Measurements from ENCODE around the gene FAM149A. TPM values are rescaled to one million over a fixed set of nuclear protein-coding genes. Genes with fewer than 3 reads are reported as not detected.

The FAM149A gene
- total and polyA plus RNA-seq, 2 experiments from 2014 or later: 10.8 to 13.3 TPM

DNA sequence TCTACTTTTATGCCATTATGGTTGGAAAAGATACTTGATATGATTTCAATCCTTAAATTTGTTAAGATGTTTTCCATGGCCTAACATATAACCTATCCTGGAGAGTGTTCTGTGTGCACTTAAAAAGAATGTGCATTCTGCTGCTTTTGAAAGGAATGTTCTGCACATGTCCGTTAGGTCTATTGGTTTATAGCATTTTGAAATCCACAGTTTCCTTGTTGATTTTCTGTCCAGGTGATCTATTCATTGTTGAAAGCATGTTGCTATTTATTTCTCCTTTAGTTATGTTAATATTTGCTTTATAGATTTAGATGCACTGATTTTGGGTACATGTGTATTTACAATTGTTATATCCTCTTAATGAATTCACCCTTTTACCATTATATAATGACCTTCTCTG lies 117.1 kb downstream of the FAM149A start:
- H3K27ac Mint-ChIP-seq: no peak overlapping the region
- H3F3A ChIP-seq (replicated peaks; ENCODE audit: low read depth): no peaks in the 10 kb centered on the region

More for the DNA sequence above, 117.1 kb downstream of the FAM149A start:
- H3K36me3 Mint-ChIP-seq (ENCODE audit: low read depth): peaks cover 40% of the 10 kb centered on the region
- Histone ChIP-seq H3K27me3 (ENCODE audit: insufficient read depth) (no peaks in the 10 kb centered on the region), H4K20me1 (replicated peaks; ENCODE audit: insufficient read depth) (no peaks in the 10 kb centered on the region), H3K36me3 (ENCODE audit: insufficient read depth) (peaks cover 24% of the 10 kb centered on the region), H3K79me2 (replicated peaks; ENCODE audit: insufficient read depth) (no peaks in the 10 kb centered on the region), H3K9me2 (ENCODE audit: insufficient read depth) (peaks cover 15% of the 10 kb centered on the region), H3K4me1 (ENCODE audit: insufficient read depth) (0 out of 2 replicates have a peak, but pooled peaks cover 5% of the 10 kb centered on the region), H3K4me2 (no peak overlapping the region), H3K4me3 (no peak overlapping the region), H3K27ac (ENCODE audit: low read depth) (no peak overlapping the region), H2AFZ (no peak overlapping the region)
- ATAC-seq (no peak), DNase-seq (ENCODE audit: low spot score) (no peak)
- TF ChIP-seq, protein P1, sequence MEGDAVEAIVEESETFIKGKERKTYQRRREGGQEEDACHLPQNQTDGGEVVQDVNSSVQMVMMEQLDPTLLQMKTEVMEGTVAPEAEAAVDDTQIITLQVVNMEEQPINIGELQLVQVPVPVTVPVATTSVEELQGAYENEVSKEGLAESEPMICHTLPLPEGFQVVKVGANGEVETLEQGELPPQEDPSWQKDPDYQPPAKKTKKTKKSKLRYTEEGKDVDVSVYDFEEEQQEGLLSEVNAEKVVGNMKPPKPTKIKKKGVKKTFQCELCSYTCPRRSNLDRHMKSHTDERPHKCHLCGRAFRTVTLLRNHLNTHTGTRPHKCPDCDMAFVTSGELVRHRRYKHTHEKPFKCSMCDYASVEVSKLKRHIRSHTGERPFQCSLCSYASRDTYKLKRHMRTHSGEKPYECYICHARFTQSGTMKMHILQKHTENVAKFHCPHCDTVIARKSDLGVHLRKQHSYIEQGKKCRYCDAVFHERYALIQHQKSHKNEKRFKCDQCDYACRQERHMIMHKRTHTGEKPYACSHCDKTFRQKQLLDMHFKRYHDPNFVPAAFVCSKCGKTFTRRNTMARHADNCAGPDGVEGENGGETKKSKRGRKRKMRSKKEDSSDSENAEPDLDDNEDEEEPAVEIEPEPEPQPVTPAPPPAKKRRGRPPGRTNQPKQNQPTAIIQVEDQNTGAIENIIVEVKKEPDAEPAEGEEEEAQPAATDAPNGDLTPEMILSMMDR (conservative IDR thresholded peaks at IDR 0.05; ENCODE audit: low read depth in 2 of 2): no peak
- TF ChIP-seq JUNB (IDR thresholded peaks at IDR 0.05; ENCODE audit: unreplicated experiment) (no peak), STAT1 (IDR thresholded peaks at IDR 0.05; ENCODE audit: unreplicated experiment) (no peak), EZH2phosphoT487 (IDR thresholded peaks at IDR 0.05; ENCODE audit: unreplicated experiment) (no peak), CREB1 (CRISPR knock-in tag; IDR thresholded peaks at IDR 0.05; ENCODE audit: low read depth) (no peak), REST (IDR thresholded peaks at IDR 0.05; ENCODE audit: unreplicated experiment) (no peak), NANOG (IDR thresholded peaks at IDR 0.05; ENCODE audit: borderline replicate concordance) (no peak), ZNF331 (CRISPR knock-in tag; IDR thresholded peaks at IDR 0.05; ENCODE audit: low read depth) (no peak), ZNF114 (CRISPR knock-in tag; IDR thresholded peaks at IDR 0.05) (no peak), POLR2AphosphoS5 (IDR thresholded peaks at IDR 0.05; ENCODE audit: low read depth) (no peak), ETS1 (IDR thresholded peaks at IDR 0.05) (no peak), ZNF462 (CRISPR knock-in tag; IDR thresholded peaks at IDR 0.05) (no peak), EZH2 (IDR thresholded peaks at IDR 0.05; ENCODE audit: low read depth, unreplicated experiment) (no peak)
- H3K9me3 Mint-ChIP-seq: peaks cover 48% of the 10 kb centered on the region
- no peak overlapping the region for H3K4me3 Mint-ChIP-seq
- H3K27me3 Mint-ChIP-seq (ENCODE audit: insufficient read depth, low read depth, poor library complexity): peaks cover 4% of the 10 kb centered on the region
- peaks cover 14% of the 10 kb centered on the region; the same call in 2 of the 3 replicates for H3K4me1 Mint-ChIP-seq
